HepG2 (cell line): ENCODE measurements around the gene CASTOR1. TPM values are rescaled to one million over a fixed set of nuclear protein-coding genes. Genes with fewer than 3 reads are reported as not detected.

ENCODE experiments used
- HDAC1 ChIP-seq: sonication (generic); formaldehyde crosslinking; IDR thresholded peaks from 2 replicates; pipeline ENCODE4 v1.5.1; 2020; ENCODE audit warnings: mild to moderate bottlenecking, missing genetic modification reagents
- MATR3 ChIP-seq: sonication (generic); formaldehyde crosslinking; IDR thresholded peaks from 2 replicates; pipeline ENCODE4 v1.4.0; 2020; ENCODE audit warnings: missing genetic modification reagents
- NFYC ChIP-seq: IDR thresholded peaks from 2 replicates; pipeline ENCODE4 v1.6.1; 2016; ENCODE audit warnings: missing genetic modification reagents, missing compliant biosample characterization
- NR3C1 ChIP-seq: sonication (generic); formaldehyde crosslinking; IDR thresholded peaks from 2 replicates; pipeline ENCODE4 v1.4.0; 2020; ENCODE audit warnings: missing genetic modification reagents
- STAG1 ChIP-seq: sonication (generic); formaldehyde crosslinking; IDR thresholded peaks from 2 replicates; pipeline ENCODE4 v1.4.0; 2020; ENCODE audit warnings: missing genetic modification reagents
- TFDP1 ChIP-seq: IDR thresholded peaks from 2 replicates; pipeline ENCODE4 v1.6.1; 2016; ENCODE audit warnings: missing compliant biosample characterization, missing genetic modification reagents, borderline replicate concordance
- ZBTB40 ChIP-seq, 2 experiments: fragments of 450-650 bp in 1 of 2; sonication (generic) in 1 of 2; formaldehyde crosslinking in 1 of 2; IDR thresholded peaks; 2 replicates each; pipeline versions ENCODE4 v1.6.1 to v1.8.0; 2016 to 2022; ENCODE audit warnings: antibody characterized with exemption in 1 of 2, mild to moderate bottlenecking in 1 of 2, missing genetic modification reagents in 1 of 2
- ZNF142 ChIP-seq: sonication (generic); formaldehyde crosslinking; IDR thresholded peaks from 2 replicates; pipeline ENCODE4 v1.4.0; 2020; ENCODE audit warnings: missing genetic modification reagents
- ZNF337 ChIP-seq: sonication (generic); formaldehyde crosslinking; IDR thresholded peaks from 2 replicates; pipeline ENCODE4 v1.5.1; 2020; ENCODE audit warnings: missing genetic modification reagents, low read depth, mild to moderate bottlenecking, borderline replicate concordance
- ZNF879 ChIP-seq: sonication (generic); formaldehyde crosslinking; IDR thresholded peaks from 2 replicates; pipeline ENCODE4 v1.8.1; 2023; ENCODE audit warnings: missing genetic modification reagents
- polyA plus RNA-seq, 8 experiments: library from polyadenylated mRNA; depleted of rRNA in 3 of 8; stranded (reverse) in 7 of 8; unstranded in 1 of 8; fragments of >200 nt; fragmentation: Illumina TruSeq in 4 of 8; extraction: Trizol in 4 of 8; gene quantifications; 2 replicates each; pipeline versions ENCODE4 v1.2.1 to v1.2.3, GENCODE V29; 2011 to 2016; ENCODE audit warnings: low read depth in 4 of 8, missing spikeins in 1 of 8, mixed read lengths in 1 of 8; ENCODE audit not compliant: insufficient read depth in 1 of 8
- total RNA-seq, 5 experiments: library from RNA; depleted of rRNA; stranded (reverse); fragments of >200 nt; fragmentation: Illumina TruSeq; extraction: Trizol; gene quantifications; 2 replicates each; pipeline ENCODE4 v1.2.3, GENCODE V29; 2016; ENCODE audit warnings: low read depth in 1 of 5

Gene CASTOR1
- total and polyA plus RNA-seq, 2 of the 13 experiments (the other 11 are each of a cell fraction or from before 2014, with no cell fraction given), result 2.6 to 4.4 TPM

GRCh38 chr22:30287648-30288418 lies 1.5 kb downstream of the CASTOR1 start (continued):
- TF ChIP-seq ZNF142 (CRISPR knock-in tag) (no peak), ZNF879 (CRISPR knock-in tag) (no peak), MATR3 (CRISPR knock-in tag) (no peak), HDAC1 (CRISPR knock-in tag) (peak; percentile 48), NR3C1 (no peak), ZBTB40 (IDR thresholded peaks at IDR 0.05) (no peak), ZBTB40 (CRISPR knock-in tag; IDR thresholded peaks at IDR 0.05) (no peak), NFYC (CRISPR knock-in tag) (no peak), TFDP1 (CRISPR knock-in tag) (no peak; the same call in 1 of the 2 replicates), ZNF337 (CRISPR knock-in tag) (no peak), STAG1 (CRISPR knock-in tag) (peak; percentile 77)
